ENCODE results near the gene GIT1.

The GIT1 gene

DNA sequence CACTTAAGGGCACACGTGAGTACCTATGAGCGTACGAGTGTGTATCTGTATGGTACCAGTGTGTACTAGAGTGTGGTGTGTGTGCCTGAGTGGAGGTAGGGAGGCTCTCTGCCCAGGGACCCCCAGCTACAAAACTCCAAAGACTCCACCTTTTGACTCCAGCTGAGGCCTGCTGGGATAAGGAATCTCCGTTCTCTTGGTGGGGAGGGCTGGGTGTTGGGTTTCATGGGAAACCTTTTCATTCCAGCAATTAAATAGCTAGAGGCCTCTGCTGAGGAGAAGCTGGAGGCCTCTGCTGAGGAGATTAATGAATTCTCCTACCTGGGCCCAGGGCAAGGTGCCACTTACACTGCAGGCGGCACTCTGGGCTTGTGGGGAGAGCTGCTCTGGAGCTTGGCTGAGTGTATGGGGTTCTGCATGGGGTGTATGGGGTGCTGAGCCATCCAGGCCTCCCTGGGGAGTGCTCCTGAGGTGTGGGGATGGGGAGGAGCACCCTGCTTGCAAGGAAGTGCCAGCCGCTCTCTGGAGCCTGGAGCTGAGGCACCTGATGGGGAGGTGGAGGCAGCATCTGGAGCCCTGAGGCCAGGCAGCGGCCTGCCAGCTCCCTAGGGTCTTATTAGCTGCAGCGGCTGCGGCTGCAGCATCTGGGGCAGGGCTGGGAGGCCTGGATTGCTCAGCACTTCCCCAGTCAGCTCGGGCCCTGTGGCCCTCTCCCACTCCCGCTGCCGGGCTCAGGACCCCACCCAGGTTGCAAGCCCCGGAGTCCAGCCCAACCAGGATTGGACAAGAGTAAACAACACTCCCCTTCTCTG is 8.1 kb upstream of the GIT1 start:
- TF ChIP-seq, protein P1, sequence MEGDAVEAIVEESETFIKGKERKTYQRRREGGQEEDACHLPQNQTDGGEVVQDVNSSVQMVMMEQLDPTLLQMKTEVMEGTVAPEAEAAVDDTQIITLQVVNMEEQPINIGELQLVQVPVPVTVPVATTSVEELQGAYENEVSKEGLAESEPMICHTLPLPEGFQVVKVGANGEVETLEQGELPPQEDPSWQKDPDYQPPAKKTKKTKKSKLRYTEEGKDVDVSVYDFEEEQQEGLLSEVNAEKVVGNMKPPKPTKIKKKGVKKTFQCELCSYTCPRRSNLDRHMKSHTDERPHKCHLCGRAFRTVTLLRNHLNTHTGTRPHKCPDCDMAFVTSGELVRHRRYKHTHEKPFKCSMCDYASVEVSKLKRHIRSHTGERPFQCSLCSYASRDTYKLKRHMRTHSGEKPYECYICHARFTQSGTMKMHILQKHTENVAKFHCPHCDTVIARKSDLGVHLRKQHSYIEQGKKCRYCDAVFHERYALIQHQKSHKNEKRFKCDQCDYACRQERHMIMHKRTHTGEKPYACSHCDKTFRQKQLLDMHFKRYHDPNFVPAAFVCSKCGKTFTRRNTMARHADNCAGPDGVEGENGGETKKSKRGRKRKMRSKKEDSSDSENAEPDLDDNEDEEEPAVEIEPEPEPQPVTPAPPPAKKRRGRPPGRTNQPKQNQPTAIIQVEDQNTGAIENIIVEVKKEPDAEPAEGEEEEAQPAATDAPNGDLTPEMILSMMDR (IDR thresholded peaks at IDR 0.05; ENCODE audit: low read length, missing control alignments): no peak
- no peak overlapping the region for H3K4me3 ChIP-seq (replicated peaks; ENCODE audit: low read depth, low read length)
- DNase-seq (ENCODE audit: low read depth): no peak

DNA sequence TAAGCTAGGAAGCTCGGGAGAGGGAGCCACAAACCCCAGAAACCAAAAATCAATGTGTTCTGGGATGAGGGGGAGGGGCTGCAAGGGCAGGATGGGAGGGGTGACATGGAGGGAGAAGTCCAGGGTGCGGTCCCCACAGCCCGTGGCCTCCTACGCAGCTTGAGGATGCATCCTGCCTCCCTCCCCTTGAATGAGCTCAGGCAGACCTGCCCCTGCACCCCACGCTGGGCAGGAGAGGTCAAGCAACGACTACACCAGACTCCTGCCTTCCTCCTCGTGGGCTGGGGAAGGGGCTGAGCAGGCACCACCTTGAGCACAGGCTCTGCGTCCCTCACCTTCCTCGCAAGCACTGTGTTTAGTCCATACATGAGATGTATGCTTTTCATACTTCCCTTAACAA is 7.4 kb upstream of the GIT1 start:
- no peak for DNase-seq (ENCODE audit: low read depth)
- H3K4me3 ChIP-seq (replicated peaks; ENCODE audit: low read depth, low read length): no peak overlapping the region
- TF ChIP-seq, protein P1 (IDR thresholded peaks at IDR 0.05; ENCODE audit: low read length, missing control alignments): no peak

DNA sequence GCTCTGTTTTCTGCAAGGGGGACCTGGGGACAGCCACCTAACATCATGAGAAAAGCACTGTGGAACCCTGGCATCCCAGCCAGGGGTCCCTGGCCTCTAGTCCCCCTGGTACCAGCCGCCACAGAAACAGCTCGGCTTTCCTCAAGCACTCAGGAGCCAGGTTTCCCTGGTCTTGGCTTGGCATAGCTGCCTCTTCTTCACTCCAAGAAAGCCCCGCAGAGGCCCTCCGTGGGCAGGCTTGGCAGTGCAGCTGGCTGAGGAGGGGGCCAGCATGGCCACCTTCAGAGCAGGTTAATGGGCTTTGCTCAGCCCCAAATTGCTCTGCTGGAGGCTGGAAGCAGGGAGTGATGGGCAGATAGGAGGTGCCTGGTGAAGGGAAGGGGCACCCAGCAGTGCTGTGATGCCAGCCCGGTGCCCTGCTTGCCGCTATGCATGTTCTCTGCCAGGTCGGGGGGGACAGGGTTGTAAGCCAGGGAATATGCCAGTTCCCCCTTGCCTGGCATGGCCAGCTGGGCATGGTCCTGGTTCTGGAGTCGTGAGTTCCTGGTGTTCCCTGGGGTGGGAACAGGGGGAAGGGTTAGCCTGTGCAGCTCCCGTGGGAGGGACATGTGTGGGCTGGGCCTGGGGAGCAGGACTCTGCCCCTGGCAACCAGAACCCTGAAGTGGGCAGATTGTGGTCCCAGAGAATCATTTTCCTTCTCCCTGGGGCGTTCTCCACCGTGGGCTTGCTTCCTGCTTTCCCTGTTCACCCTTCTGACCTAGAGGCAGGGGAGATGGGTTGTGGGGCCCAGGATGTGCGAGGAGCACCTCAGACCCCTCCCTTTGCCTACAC is 6.7 kb upstream of the GIT1 start:
- TF ChIP-seq, protein P1 (IDR thresholded peaks at IDR 0.05; ENCODE audit: low read length, missing control alignments): no peak
- no peak overlapping the region for H3K4me3 ChIP-seq (replicated peaks; ENCODE audit: low read depth, low read length)
- DNase-seq (ENCODE audit: low read depth): no peak

DNA sequence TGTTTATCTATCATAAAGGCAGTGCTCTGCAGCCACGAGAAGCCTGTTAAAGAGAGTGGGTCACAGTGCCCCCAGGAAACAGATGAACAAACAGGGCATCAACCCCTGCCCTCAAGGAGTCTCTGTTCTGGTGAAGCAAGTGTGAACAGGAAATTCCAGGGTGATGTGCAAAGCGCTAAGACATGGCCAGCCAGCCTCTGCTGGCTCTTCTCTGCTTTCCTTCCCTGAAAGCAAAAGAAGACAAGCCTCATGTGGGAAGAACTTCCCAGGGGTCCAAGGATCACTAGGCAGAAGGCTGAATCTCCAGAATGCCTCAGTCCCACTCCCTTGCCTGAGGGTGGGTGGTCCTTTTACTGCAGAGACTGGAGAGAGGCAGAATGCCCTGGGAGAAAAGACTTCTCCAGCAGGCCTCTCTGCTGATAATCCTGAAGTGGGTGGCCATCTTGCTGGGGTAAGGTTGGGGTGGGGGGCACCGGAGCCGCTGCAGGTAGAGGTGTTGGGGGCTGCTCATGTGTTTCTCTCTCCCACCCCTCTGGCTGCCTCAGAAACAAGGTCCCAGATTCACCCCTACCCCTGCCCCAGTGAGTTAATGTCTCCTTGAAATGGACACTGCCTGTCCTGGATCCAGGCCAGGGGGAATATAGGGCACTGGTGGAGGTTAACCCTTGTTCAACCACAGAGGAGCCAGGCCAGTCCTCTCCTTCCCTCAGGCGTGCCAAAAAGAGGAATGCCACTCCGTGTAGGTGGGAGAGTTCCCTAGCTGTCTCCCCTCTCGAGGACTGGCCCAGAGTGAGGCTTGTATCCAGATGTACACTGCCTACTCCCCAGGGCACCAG is 5.9 kb upstream of the GIT1 start:
- TF ChIP-seq, protein P1 (IDR thresholded peaks at IDR 0.05; ENCODE audit: low read length, missing control alignments): no peak
- peak; percentile 46 for DNase-seq (ENCODE audit: low read depth)
- no peak overlapping the region for H3K4me3 ChIP-seq (replicated peaks; ENCODE audit: low read depth, low read length)

DNA sequence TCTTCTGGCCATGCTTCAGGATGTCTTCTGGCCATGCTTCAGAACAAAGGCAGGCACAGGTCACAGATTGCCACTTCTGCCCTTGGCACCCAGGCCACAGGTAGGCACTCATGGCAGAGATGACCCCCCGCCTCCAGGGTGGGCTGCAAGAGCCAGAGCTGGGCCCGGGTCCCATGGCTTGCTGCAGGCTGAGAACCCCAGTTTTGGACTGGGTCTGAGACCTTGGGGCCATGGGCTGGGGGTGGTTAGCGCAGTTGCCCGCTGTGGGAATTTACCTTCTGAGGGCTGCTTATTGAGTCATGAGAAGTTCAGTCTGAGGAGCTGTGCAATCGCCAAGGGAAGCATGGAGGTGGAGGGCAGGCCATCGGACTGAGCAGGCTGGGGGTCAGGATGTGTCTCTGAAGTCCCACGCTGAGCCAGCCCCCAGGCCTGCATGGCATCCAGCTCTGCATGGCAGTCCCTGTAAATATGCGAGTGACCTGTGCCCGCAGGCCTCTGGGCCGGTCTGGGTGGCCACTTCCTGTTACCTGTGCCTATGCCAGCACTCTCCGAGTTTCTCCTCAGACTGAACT is 5.2 kb upstream of the GIT1 start:
- DNase-seq (ENCODE audit: low read depth): no peak
- TF ChIP-seq, protein P1 (IDR thresholded peaks at IDR 0.05; ENCODE audit: low read length, missing control alignments): no peak
- no peak overlapping the region for H3K4me3 ChIP-seq (replicated peaks; ENCODE audit: low read depth, low read length)
